Measurements from ENCODE around the gene INTU.

Gene INTU

DNA sequence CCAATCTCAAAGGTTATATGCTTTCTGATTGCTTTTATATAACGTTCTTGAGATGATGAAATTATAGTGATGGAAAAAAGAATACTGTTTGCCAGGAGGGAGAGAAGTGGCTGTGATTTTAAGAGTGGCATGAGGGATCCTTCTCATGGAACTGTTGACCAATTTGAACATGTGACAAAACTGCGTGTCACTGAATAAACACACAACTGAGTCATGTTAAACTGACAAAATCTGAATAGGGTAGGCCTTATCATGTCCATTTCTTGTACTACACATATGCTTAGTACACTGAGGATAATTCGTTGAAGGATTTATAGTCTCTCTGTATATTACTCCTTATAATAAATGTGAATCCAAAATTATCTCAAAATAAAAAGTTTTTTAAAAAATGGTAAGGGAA is 127.1 kb downstream of the INTU start:
- H3K4me3 ChIP-seq (replicated peaks; ENCODE audit: low read depth, low read length): no peak overlapping the region
- no peak for DNase-seq (ENCODE audit: extremely low read depth, low read depth)
- TF ChIP-seq, protein P1, sequence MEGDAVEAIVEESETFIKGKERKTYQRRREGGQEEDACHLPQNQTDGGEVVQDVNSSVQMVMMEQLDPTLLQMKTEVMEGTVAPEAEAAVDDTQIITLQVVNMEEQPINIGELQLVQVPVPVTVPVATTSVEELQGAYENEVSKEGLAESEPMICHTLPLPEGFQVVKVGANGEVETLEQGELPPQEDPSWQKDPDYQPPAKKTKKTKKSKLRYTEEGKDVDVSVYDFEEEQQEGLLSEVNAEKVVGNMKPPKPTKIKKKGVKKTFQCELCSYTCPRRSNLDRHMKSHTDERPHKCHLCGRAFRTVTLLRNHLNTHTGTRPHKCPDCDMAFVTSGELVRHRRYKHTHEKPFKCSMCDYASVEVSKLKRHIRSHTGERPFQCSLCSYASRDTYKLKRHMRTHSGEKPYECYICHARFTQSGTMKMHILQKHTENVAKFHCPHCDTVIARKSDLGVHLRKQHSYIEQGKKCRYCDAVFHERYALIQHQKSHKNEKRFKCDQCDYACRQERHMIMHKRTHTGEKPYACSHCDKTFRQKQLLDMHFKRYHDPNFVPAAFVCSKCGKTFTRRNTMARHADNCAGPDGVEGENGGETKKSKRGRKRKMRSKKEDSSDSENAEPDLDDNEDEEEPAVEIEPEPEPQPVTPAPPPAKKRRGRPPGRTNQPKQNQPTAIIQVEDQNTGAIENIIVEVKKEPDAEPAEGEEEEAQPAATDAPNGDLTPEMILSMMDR (IDR thresholded peaks at IDR 0.05; ENCODE audit: low read depth, low read length, missing control alignments): no peak

DNA sequence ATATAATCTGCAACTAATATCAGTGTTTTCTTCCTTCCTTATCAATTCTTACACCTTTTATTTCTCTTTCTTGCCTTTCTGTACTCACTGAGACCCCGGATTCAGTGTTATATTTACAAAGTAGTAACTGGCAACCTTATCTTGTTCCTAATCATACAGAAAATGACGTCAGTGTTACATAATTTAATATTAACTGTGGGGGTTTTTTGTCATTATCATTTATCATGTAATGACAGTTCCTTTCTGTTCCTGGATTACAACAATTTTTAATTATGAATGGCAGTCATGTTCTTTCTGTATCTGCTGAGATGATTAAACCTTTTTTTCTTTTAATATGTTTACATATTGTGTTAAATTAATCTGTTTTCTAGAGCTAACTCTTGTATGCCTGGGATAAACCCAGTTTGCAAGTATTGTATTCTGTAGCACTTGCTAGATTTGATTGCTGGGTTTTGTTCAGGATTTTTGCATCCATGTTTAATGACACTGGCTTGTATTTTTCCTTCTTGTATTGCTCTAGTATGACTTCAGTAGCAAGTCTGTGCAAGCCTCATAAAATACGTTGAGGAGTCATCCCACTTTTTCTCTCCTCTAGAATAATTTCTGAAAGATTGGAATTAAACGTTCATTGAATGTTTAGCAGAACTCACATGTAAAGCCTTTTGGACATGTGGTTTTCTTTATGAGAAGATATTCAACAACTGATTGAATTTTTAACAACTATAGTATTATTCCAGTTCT is 138.9 kb downstream of the INTU start:
- H3K4me3 ChIP-seq (replicated peaks; ENCODE audit: low read depth, low read length): no peak overlapping the region
- TF ChIP-seq, protein P1 (IDR thresholded peaks at IDR 0.05; ENCODE audit: low read depth, low read length, missing control alignments): no peak
- DNase-seq (ENCODE audit: extremely low read depth, low read depth): no peak

DNA sequence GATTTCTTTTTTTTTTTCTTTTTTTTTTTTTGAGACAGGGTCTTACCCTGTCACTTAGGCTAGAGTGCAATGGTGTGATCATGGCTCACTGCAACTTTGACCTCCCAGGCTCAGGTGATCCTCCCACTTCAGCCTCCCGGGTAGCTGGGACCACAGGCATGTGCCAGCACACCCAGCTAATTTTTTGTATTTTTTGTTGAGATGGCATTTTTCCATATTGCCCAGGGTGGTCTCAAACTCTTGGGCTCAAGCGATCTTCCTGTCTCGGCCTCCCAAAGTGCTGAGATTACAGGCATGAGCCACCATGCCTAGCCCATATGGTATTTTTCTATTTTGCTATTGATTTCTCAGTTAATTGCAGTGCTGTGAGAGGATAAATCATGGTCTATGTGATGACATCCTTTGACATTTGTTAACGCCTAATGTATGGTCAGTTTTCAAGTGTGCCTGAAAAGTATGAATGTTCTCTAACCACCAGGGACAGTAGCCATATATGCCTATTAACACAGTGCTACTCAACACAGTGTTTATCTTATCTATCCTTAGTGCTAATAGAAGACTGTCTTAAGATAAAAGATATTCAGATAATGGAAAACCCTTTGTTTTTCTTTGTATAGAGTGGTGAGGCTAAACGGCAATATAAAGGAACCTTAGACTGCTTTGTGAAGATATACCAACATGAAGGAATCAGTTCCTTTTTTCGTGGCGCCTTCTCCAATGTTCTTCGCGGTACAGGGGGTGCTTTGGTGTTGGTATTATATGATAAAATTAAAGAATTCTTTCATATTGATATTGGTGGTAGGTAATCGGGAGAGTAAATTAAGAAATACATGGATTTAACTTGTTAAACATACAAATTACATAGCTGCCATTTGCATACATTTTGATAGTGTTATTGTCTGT is 140.3 kb downstream of the INTU start:
- H3K4me3 ChIP-seq (replicated peaks; ENCODE audit: low read depth, low read length): no peak overlapping the region
- no peak for DNase-seq (ENCODE audit: extremely low read depth, low read depth)
- TF ChIP-seq, protein P1 (IDR thresholded peaks at IDR 0.05; ENCODE audit: low read depth, low read length, missing control alignments): no peak

DNA sequence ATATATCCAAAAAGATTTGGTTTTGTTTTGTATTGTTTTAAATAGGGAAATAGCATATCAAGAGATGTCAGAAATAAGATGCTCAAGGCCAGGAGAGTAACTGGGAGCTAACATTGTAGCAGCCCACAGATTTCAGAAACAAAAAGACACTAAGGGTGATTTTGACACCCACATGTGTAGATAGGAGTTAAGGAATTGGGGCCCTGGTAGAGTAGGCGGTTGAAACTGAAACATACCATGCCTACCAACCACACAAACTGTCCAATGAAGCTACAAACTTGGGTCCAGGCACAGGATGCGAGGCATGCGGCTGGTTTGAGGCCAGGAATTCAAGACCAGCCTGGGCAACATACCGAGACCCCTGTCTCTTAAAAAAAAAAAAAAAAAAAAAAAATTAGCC is 143.1 kb downstream of the INTU start:
- TF ChIP-seq, protein P1 (IDR thresholded peaks at IDR 0.05; ENCODE audit: low read depth, low read length, missing control alignments): no peak
- no peak overlapping the region for H3K4me3 ChIP-seq (replicated peaks; ENCODE audit: low read depth, low read length)
- no peak for DNase-seq (ENCODE audit: extremely low read depth, low read depth)

Measured in HFF-Myc (cell line).